Panc1 (cell line): ENCODE results near the gene SCGB1A1.

Experiments
- CTCF ChIP-seq: fragments of 450-650 bp; IDR thresholded peaks from 2 replicates; pipeline ENCODE4 v1.5.1; 2017; ENCODE audit warnings: mild to moderate bottlenecking
- POLR2AphosphoS5 ChIP-seq: IDR thresholded peaks from 2 replicates; pipeline ENCODE4 v1.6.1; 2012; ENCODE audit warnings: mild to moderate bottlenecking, low read depth, low read length, moderate library complexity

- TF ChIP-seq CTCF, result no peak
- no peak for TF ChIP-seq POLR2AphosphoS5
Observed at GRCh38 chr11:62463121-62463542, 44.3 kb downstream of the SCGB1A1 start.
